HK-2 (cell line): ENCODE results near the gene POLR2C.

Experiments
- DNase-seq: peaks from one replicate; pipeline ENCODE4 v3.0.0-alpha.2; 2018; ENCODE audit not compliant: unreplicated experiment

POLR2C gene

DNA sequence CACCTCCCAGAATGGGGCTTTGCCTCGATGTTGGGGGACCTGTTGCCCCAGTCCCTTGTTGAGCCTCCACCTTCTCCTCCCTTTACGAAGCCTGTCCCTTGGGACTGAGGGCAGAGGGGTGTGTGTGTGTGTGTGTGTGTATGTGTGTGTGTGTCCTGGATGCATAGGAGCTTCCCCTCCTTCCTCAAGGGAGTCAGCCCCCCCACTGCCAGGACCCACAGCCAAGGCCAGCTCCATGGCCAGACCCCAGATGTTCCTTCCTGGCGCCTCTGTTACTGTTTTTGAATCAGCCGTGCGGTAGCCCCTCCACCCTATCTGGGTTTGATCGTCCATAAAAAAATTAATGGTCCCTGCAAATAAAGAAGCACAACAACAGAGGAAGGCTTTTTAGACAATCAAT lies 41.5 kb downstream of the POLR2C start:
- DNase-seq: no peak

DNA sequence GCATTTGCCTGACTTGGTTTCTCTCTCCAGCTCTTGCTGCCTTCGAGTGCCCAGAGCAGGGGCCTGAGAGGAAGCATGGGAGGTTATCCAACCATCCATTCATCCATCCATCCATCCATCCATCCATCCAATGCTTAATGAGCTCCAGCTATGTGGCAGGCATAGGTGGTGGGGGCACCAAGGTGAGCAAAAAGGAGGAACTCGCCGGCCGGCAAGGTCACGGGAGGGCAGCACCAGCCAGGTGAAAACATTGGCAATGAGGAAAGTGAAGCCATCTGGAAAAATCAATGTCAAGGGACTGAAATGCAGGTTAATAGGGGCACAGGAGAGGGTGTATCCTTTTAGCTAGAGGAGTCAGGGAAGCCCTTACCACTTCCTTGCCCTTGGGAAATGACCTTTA lies 42.0 kb downstream of the POLR2C start:
- DNase-seq: no peak

DNA sequence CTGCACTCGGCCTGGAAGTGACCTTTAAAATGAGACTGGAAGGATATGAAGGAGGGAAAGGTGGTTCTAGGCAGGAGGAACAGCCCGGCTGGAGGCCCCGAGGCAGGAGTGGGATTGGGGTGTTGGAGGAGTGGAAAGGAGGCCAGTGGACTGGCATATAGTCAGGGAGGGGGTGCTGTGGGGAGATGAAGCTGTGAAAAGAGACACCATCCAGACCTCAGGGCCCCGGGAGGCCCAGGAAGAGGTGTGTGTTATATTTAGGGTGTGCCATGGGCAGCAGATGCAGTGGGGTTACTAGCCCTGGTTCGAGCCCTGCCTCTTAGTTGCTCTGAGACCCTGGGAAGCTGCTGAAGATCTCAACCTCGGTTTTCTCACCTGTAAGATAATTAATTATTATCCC lies 42.7 kb downstream of the POLR2C start:
- DNase-seq: no peak

DNA sequence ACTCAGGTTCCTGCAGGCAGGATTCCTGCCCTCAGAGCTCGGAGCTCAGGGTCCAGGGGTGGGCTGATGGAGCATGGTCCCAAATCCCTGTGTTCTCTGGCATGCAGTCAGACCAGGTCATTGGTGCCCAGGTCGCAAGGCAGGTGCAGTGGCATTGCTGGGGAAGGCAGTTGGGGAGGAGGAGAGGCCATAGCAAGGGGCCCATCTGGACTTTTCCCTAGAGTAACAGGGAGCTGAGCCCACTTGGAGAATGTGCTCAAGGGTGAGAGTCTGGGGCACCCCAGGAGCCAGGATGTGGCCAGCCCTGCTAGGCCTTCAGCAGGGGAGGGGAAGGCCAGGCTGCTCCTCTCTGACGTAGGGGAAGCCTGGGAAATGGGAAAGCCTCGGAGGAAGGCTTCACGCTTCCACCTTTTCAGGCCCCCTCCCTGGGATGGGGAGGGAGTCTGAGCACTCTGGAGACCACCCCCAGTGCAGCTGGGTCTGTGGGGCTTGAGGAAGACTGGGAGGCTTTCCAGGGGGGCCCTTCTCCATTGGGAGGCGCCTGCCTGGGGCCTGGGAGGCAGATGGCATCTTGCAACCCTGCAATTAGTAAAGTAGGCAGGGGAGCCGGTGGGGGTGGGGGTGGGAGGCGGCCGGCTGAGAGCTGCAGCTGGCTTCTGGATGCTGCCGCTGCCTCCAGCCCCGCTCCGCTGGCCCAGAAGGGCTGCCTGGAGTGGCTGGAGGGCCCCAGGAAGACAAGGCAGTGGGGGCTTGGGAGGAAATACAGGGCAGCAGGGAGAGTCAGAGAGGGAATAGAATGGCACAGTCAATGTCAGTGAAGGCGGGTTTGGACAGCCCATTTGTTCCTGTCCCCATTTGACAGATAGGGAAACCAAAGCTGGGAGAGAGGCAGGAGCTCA lies 44.9 kb downstream of the POLR2C start:
- no peak for DNase-seq

DNA sequence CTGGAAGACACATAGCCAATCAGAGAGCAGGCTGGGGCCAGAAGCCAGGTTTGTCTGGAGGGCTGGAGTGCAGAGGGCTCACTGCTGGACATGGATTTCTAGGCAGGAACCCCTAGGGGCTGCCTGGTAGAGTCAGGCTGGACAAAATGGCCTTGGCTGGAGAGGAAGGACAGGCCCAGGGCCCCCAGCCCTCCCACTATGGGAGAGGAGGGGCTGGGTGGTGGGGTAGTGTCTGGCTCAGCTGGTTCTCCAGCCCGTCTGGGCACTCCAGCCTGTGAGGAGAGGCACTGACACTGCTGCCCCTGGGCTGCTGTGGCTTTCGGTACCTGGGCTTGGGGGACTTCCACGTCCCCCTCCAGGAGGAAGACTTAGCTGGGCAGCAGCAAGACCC lies 45.6 kb downstream of the POLR2C start:
- DNase-seq: no peak

DNA sequence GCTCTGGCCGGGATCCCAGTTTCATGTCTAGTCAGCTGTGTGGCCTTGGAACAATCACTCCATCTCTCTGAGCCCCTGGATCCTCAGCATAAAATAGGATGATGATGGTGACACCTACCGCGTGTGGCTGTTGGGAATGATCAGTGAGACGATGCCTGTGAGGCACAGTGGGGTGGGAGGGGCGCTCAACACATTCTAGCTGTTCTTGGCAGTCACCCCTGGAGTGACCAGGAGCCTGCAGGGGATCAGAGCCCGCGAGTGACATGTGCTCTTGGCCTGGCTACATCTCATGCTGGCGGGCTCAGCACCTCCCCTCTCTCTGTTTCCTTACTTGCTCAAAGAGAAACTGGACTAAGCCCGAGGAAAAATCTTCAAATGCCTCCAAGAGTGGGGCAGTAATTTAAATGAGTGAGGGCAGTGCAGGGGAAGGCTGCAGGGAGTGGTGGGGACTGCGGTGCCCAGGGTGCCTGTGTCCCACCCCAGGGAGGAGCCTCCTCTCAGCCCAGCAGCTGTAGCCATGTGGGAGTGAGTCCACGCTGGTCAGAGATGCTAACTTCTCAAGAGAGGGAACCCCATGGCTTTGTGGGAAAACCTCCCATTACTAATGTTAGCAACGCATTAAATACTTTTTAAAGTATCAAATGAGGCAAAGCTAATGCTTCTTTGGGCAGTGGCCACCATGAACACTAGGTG lies 46.9 kb downstream of the POLR2C start:
- no peak for DNase-seq

DNA sequence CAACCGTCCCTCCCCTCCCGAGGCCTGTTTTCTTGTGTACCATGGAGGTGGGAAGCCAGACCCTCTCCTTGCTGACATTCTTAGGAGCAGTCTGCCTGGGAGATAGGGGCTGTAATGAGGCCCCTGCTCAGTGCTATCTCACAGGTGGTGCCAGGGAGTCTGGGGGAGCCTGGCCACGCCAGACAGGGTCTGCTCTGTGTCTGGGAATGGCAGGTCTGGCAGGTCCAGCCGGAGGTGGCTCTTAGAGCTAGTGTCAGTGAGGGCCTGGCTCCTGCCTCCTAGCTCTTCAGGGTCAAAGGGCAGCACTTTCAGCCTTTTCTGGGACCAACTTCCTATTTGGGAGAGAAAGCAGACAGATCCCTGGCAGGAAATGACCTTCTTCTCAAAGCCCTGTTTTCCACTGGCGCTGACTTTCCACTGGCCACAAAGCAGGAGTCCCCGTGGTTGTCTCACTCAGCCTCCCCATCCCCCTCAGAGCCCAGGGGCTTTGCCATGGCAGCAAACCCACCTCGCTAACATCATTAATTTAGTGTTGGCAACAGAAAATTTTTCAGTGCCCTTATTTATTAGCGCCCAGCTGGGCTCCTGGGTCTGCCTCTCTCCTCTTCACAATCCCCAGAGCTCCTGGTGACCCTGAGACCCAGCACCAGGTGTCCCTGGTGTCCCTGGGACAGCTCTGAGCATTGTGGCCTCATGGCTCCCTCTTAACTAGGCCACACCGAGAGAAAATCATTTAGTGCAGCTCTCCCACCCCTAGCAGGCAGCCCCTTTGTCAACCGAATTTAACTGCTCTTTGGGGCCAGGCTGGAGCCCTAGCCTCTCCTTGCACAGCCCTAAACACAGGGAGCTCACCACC lies 47.8 kb downstream of the POLR2C start:
- no peak for DNase-seq

DNA sequence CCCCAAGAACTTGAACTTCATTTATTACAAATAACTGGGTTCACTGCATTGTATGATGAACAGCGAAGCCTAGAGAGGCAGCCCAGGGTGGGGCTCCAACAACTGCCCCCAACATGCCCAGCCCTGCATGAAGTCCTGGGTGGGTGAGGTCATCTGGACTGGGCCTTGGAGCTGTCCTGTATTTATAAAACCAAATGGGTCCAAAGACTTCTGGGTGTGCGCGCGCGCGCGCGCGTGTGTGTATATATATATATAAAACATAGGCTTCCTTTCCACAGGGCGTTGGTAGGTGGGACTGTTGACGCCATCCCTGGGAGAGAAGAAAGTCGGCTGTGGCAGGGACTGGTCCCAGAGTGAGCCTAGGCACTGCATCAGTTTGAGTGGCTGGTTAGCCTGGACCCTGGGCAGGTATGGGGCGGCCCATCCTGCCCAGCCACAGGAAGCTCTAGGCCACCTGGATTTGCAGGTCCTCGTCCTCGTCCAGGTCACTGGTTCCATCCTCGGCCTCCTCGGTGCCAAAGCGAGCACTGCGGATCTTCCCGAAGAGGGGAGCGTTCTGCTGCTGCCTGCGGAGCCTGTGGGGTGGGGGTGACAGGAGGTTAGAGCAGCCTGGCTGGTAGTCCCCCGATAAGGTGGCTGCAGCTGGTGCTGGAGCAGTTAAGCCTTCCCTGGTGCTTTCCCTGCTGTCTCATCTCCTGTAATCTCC lies 50.0 kb downstream of the POLR2C start:
- no peak for DNase-seq

DNA sequence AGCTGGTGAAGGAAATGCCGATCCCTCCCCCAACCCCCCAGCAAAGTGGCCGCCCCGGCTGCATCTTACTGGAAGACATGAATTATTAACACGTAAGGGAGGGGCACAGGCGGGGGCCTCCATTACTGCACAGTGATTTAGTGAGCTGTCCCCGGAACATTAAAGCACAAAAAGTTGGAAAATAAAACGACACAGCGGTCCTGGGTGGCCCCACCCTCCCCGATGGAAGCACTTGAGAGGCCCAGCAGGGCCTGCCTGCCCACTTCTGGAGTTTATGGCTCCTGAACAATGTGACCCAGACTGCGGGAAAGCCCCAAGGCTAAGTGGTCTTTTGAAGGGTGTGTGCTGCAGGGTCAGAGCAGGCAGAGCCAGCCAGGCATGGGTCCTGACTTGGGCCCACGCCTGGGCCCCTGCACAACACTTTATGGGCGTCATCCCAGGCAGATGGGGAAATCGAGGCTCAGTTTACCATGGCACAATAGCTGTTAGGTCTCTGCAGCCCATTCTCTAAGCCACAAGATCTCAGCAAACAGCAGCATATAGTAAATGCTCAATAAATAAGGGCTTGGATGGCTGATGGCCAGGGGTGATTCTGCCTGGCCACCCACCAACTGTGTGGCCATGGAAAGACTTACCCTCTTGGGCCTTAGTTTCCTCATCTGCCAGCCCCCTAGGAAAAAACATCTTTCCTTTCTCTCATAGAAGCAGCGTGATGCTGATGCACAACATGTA lies 51.1 kb downstream of the POLR2C start:
- peak; percentile 81 for DNase-seq

DNA sequence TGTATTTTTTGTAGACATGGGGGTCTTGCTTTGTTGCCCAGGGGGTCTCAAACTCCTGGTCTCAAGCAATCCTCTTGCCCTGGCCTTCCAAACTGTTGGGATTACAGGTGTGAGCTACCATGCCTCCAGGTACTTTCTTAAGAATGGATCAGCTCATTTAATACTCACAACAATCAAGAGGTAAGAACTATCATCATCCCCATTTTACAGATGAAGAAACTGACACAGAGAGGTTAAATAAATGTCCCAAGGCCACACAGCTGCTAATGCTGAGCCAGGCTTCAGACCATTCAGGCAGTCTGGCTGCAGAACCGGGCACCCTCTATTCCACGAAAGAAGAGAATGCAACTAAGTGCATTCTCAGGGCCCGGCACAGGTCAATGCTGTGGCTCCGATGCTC lies 51.9 kb downstream of the POLR2C start:
- no peak for DNase-seq

DNA sequence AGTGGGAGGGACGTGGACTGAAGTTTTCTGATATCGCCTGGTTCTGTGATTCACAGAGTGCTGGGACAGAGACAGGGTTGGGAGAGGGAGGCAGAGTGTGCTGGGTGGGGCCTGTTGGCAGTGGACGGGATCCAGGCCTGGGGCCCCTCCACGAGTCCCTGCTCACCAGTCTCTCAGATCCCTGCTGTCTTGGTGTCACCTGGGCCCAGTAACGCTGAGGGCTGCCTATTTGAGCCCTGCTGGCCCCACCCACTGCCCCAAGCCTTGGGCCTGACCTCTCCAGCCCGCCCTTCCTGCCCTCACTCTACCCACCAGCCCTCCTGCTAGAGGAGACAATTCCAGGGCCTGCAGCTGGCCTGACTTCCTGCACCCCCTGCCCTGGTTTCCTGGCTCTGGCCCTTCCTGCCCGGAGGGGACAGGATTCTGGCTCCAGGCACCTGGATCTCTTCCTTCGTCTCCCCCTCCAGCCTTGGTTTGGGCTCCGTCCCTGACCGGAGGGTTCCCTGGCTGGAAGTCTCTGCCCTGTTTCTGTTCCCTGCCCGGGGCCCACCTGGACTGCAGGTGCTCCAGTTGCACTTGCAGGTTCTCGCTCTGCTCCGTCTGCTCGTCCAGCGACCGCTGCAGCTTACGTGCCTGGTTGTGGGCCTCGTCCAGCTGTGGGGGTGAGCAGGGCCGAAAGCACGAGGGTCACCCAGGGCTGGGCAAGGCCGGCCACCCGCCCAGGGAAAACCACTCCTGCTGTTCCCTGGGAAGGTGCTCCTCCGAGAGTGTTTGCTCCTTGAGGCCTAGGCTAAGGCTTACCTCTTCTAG lies 52.5 kb downstream of the POLR2C start:
- no peak for DNase-seq

DNA sequence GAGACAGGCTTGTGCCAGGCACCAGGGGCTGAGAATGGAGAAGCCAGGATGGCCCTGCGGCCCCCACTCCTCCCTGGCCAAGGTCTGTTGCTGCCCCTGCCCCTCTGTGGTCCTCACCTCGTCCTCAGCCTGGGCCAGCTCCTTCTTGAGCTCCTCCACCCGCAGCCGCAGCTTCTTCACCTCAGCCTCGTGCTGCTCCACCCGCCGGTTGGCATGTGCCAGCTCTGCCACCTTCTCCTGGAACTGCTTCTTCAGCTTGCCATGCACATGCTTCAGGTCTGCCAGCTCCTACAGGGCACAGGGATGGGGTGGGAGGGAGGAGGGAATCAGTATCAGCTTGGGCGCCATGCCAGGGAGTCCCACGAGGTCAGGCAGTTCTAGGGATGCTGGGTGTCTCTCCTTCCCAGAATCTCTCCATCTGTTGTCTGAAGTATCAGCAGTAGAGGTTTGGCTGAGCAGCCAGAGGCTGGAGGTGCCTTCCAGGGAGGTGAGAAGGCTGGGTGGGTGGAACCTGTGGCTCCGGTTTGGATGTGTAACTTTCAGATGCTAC lies 53.8 kb downstream of the POLR2C start:
- DNase-seq: no peak

DNA sequence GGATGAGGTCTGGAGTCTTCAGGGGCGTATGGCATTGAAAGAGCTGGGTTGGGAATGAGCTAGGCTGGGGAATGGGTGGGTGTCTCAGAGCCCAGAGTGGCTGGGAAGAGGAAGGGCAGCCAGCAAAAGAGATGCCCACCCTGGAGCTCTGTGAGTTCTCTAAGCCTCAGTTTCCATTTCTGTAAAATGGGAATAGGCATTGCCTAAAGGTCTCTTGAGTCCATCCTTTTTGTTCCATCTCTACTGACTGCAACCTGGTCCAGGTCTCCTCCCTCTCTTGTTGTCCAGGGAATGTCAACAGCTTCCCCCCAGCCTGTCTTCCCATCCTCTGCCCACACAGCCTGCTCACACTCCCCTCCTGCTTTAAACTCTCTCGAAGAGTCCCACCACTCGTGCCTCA lies 54.3 kb downstream of the POLR2C start:
- DNase-seq: no peak

DNA sequence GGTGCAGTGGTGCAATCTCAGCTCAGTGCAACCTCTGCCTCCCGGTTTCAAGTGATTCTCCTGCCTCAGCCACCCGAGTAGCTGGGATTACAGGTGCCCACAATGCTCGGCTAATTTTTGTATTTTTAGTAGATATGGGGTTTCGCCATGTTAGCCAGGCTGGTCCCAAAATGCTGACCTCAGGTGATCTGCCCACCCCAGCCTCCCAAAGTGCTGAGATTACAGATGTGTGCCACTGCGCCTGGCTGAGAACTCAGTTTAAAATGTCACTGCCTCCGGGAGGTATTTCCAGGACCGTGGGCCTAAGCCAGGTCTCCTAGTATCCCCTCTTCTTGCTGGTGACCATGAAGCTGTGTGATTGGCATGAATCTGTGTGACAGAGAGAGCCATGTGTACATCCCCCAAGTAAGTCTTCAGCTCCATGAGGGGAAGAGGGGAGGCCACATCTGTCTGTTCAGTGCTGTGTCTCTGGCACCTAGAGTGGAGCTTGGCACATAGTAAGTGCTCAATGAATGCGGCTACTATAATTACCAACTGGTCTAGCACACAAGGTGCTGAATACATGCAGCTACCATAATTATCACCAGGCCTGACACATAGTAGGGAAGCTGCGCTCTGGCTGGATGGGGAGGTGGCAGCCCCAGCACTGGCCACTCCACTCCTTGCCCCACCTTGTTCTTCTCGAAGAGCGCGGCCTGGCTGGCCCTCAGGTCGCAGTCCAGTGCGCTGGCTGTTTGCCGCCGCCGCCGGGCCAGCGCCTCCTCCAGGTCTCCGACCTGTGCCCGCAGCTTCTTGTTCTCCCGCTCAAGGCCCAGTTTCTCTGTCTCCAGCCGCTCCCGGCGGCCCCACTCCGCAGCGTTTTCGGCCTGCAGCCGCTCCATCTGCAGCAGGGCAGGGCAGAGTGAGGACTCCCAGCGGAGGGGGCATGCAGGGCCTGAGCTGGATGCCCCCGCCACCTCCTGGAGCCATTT lies 55.2 kb downstream of the POLR2C start:
- DNase-seq: no peak

DNA sequence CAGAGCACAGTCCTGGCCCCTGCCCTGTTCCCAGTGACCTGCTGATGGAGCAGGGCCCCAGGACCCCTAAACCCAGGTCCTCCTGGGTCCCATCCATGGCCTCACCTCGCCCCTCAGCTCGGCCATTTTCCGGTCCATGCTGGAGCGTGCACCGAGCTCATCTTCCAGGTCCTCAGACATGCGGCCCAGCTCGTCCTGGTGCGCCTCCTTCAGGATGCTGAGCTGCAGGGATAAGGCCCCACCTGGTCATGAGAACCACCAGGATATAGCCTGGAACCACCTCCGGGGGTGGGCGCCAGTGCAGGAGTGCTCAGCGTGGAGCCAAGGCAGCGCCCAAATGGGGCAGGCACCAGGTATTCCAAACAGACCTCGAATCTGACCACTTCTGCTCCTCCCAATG lies 56.0 kb downstream of the POLR2C start:
- no peak for DNase-seq

DNA sequence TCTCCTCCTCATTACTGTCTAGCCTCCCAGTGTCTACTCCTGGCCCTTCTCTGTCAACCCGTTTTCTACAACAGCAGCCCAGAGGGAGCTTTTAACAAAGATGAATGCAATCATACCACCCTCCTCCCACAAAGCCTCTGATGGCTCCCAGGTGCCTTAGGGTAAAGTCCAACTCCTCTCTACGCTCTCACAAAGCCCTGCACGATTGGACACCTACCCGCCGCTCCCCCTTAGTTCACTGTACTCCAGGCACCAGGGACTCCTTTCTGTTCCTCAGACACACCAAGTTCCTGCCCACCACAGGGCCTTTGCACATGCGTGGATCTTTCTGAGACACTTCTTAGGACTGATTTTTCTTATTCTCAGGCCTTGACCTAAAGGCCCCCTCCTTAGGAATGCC lies 56.4 kb downstream of the POLR2C start:
- no peak for DNase-seq

DNA sequence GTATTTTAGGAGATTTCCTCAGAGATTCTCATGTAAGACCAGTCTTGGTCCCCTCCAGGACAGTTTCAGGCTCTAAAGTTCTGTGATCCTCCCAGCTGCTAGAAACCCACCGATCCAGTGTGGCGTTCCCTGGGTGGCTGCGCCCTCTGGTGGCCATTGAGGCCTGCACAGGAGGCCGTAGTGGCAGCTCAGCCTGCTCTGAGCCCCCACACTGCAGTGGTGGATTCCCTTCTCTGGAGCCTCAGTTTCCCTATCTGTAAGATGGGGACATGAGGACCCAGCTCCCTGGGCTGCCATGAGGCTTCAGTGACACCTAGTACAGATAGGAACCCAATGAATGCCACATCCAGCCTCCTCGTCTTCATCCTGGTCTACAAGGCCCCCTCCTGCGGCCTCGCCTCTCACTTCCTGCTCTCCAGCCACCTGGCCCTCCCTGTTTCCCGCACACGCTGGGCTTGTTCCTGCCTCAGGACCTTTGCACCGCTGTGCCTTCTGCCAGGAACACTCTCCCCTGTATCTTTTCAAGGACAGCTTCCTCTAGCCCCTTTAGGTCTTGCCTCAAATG lies 57.4 kb downstream of the POLR2C start:
- DNase-seq: peak; percentile 75
